Activated T-helper 2 cell treated with anti-CD3 and anti-CD28 coated beads, Interferon-gamma antibody, Interleukin-2, Interleukin-4, amounts not matched to agents 10 μg/mL and 5 μg/mL and 100 μg/mL, durations not matched to agents 14 hours and 24 hours and 36 hours (primary cell): Measurements from ENCODE around the gene SMTNL1. TPM values are rescaled to one million over a fixed set of nuclear protein-coding genes. Genes with fewer than 3 reads are reported as not detected.

ENCODE experiments used
- DNase-seq: peaks from one replicate; pipeline ENCODE4 v3.0.0; 2021; ENCODE audit warnings: low spot score
- H3K27ac Mint-ChIP-seq: one replicate; pipeline ENCODE4 v1.8.0; 2021; ENCODE audit warnings: mixed read lengths
- H3K27me3 Mint-ChIP-seq: one replicate; pipeline ENCODE4 v1.8.0; 2021; ENCODE audit warnings: low read depth, mixed read lengths
- H3K36me3 Mint-ChIP-seq: one replicate; pipeline ENCODE4 v1.8.0; 2021; ENCODE audit warnings: low read depth, mixed read lengths
- H3K4me1 Mint-ChIP-seq: one replicate; pipeline ENCODE4 v1.8.0; 2021; ENCODE audit warnings: low read depth, mixed read lengths
- H3K4me3 Mint-ChIP-seq: one replicate; pipeline ENCODE4 v1.8.0; 2021; ENCODE audit warnings: low read depth, mild to moderate bottlenecking, moderate library complexity, mixed read lengths
- H3K9me3 Mint-ChIP-seq: one replicate; pipeline ENCODE4 v1.8.0; 2021; ENCODE audit warnings: mixed read lengths
- intact Hi-C: fragments of 100-400 bp; cut with micrococcal nuclease; formaldehyde crosslinking; loops from one replicate; pipeline ENCODE4 v1.15.1; 2023
- total RNA-seq: library from RNA; stranded (reverse); gene quantifications from 2 replicates; pipeline ENCODE4 v1.2.3, GENCODE V29; 2022

The SMTNL1 gene
- total RNA-seq, 1 donor from 2014 or later = not detected

GRCh38 chr11:57499983-57500461 is 37.4 kb upstream of the SMTNL1 start:
- no peak for DNase-seq
- H3K27ac Mint-ChIP-seq = no peak overlapping the region
- no peaks in the 10 kb centered on the region for H3K4me1 Mint-ChIP-seq
- H3K36me3 Mint-ChIP-seq = peaks cover 26% of the 10 kb centered on the region
- no peaks in the 10 kb centered on the region for H3K27me3 Mint-ChIP-seq
- intact Hi-C loops = loop anchor here (1.0 kb wide), 1 partner anchor 14 kb away; no protein-coding TSS in a partner anchor
- H3K4me3 Mint-ChIP-seq = no peak overlapping the region
- no peaks in the 10 kb centered on the region for H3K9me3 Mint-ChIP-seq

- no peaks in the 10 kb centered on the region for H3K9me3 Mint-ChIP-seq
- intact Hi-C loops = no loop called here
- peaks cover 26% of the 10 kb centered on the region for H3K36me3 Mint-ChIP-seq
- no peak overlapping the region for H3K4me3 Mint-ChIP-seq
- no peak for DNase-seq
- no peak overlapping the region for H3K27ac Mint-ChIP-seq
- no peaks in the 10 kb centered on the region for H3K27me3 Mint-ChIP-seq
- no peaks in the 10 kb centered on the region for H3K4me1 Mint-ChIP-seq
These were observed 36.9 kb upstream of the SMTNL1 start for GRCh38 chr11:57500515-57500914.

- Mint-ChIP-seq H3K36me3 (peaks cover 23% of the 10 kb centered on the region), H3K27me3 (no peaks in the 10 kb centered on the region), H3K4me1 (no peaks in the 10 kb centered on the region), H3K27ac (no peak overlapping the region), H3K9me3 (no peaks in the 10 kb centered on the region), H3K4me3 (no peak overlapping the region)
- no peak for DNase-seq
- intact Hi-C loops = no loop called here
These were observed 36.5 kb upstream of the SMTNL1 start for GRCh38 chr11:57500926-57501325.

GRCh38 chr11:57501953-57502352 is 35.4 kb upstream of the SMTNL1 start:
- DNase-seq = no peak
- Mint-ChIP-seq H3K27me3 (no peaks in the 10 kb centered on the region), H3K9me3 (no peaks in the 10 kb centered on the region), H3K27ac (no peak overlapping the region), H3K36me3 (peaks cover 19% of the 10 kb centered on the region), H3K4me3 (no peak overlapping the region), H3K4me1 (no peaks in the 10 kb centered on the region)
- intact Hi-C loops = no loop called here

GRCh38 chr11:57502376-57502775 is 35.0 kb upstream of the SMTNL1 start:
- Mint-ChIP-seq H3K4me1 (no peaks in the 10 kb centered on the region), H3K4me3 (no peak overlapping the region), H3K36me3 (peaks cover 17% of the 10 kb centered on the region), H3K9me3 (no peaks in the 10 kb centered on the region), H3K27me3 (no peaks in the 10 kb centered on the region), H3K27ac (no peak overlapping the region)
- intact Hi-C loops = no loop called here
- no peak for DNase-seq

GRCh38 chr11:57502870-57503269 is 34.5 kb upstream of the SMTNL1 start:
- H3K27ac Mint-ChIP-seq = no peak overlapping the region
- peaks cover 1% of the 10 kb centered on the region for H3K4me1 Mint-ChIP-seq
- intact Hi-C loops = no loop called here
- H3K9me3 Mint-ChIP-seq = no peaks in the 10 kb centered on the region
- DNase-seq = no peak
- no peaks in the 10 kb centered on the region for H3K27me3 Mint-ChIP-seq
- H3K36me3 Mint-ChIP-seq = peaks cover 16% of the 10 kb centered on the region
- no peak overlapping the region for H3K4me3 Mint-ChIP-seq

- intact Hi-C loops = no loop called here
- no peaks in the 10 kb centered on the region for H3K27me3 Mint-ChIP-seq
- no peak overlapping the region for H3K27ac Mint-ChIP-seq
- no peak for DNase-seq
- peaks cover 3% of the 10 kb centered on the region for H3K4me1 Mint-ChIP-seq
- peaks cover 16% of the 10 kb centered on the region for H3K36me3 Mint-ChIP-seq
- no peaks in the 10 kb centered on the region for H3K9me3 Mint-ChIP-seq
- H3K4me3 Mint-ChIP-seq = no peak overlapping the region
These were observed 32.9 kb upstream of the SMTNL1 start for GRCh38 chr11:57504511-57504910.

- Mint-ChIP-seq H3K9me3 (no peaks in the 10 kb centered on the region), H3K4me3 (no peak overlapping the region), H3K36me3 (peaks cover 13% of the 10 kb centered on the region), H3K27ac (no peak overlapping the region), H3K4me1 (peaks cover 8% of the 10 kb centered on the region), H3K27me3 (no peaks in the 10 kb centered on the region)
- intact Hi-C loops = no loop called here
- DNase-seq = no peak
These were observed 30.9 kb upstream of the SMTNL1 start for GRCh38 chr11:57506522-57506921.

GRCh38 chr11:57508341-57509170 is 28.8 kb upstream of the SMTNL1 start:
- intact Hi-C loops = no loop called here
- peaks cover 19% of the 10 kb centered on the region for H3K36me3 Mint-ChIP-seq

GRCh38 chr11:57511741-57512430 is 25.5 kb upstream of the SMTNL1 start:
- no peak for DNase-seq
- Mint-ChIP-seq H3K9me3 (no peaks in the 10 kb centered on the region), H3K27me3 (no peaks in the 10 kb centered on the region), H3K4me1 (peaks cover 31% of the 10 kb centered on the region), H3K4me3 (no peak overlapping the region), H3K36me3 (peaks cover 19% of the 10 kb centered on the region), H3K27ac (peak overlapping the region; percentile 21)
- intact Hi-C loops = no loop called here

More at GRCh38 chr11:57508341-57509170, 28.8 kb upstream of the SMTNL1 start:
- DNase-seq = no peak
- Mint-ChIP-seq H3K4me3 (no peak overlapping the region), H3K27me3 (no peaks in the 10 kb centered on the region), H3K27ac (no peak overlapping the region), H3K4me1 (peaks cover 23% of the 10 kb centered on the region), H3K9me3 (no peaks in the 10 kb centered on the region)

- no peaks in the 10 kb centered on the region for H3K9me3 Mint-ChIP-seq
- H3K27me3 Mint-ChIP-seq = no peaks in the 10 kb centered on the region
- DNase-seq = no peak
- H3K4me1 Mint-ChIP-seq = peaks cover 31% of the 10 kb centered on the region
- H3K27ac Mint-ChIP-seq = no peak overlapping the region
- intact Hi-C loops = no loop called here
- H3K4me3 Mint-ChIP-seq = no peak overlapping the region
- peaks cover 19% of the 10 kb centered on the region for H3K36me3 Mint-ChIP-seq
These were observed 24.5 kb upstream of the SMTNL1 start for GRCh38 chr11:57512646-57513451.

GRCh38 chr11:57513452-57513795 is 24.0 kb upstream of the SMTNL1 start:
- no peaks in the 10 kb centered on the region for H3K9me3 Mint-ChIP-seq

More at GRCh38 chr11:57513452-57513795, 24.0 kb upstream of the SMTNL1 start:
- peaks cover 16% of the 10 kb centered on the region for H3K36me3 Mint-ChIP-seq
- peak overlapping the region; percentile 72 for H3K4me3 Mint-ChIP-seq
- no peak for DNase-seq
- H3K27me3 Mint-ChIP-seq = no peaks in the 10 kb centered on the region
- peaks cover 31% of the 10 kb centered on the region for H3K4me1 Mint-ChIP-seq
- intact Hi-C loops = no loop called here
- no peak overlapping the region for H3K27ac Mint-ChIP-seq
